RWPE2 (cell line): ENCODE measurements around the gene COL27A1.

Source experiments
- ATAC-seq: fragments of 200-7000 bp; cut with Tn5 transposase; 3 replicates; pipeline ENCODE4 v1.9.1; 2021; ENCODE audit warnings: low read depth
- DNase-seq: peaks from one replicate; pipeline ENCODE4 v3.0.0-alpha.2; 2020; ENCODE audit warnings: low spot score
- H3K27ac ChIP-seq: fragments of 450-650 bp; 2 replicates; pipeline ENCODE4 v1.5.1; 2017; ENCODE audit warnings: mild to moderate bottlenecking; ENCODE audit not compliant: poor library complexity, severe bottlenecking
- H3K27me3 ChIP-seq: fragments of 250-450 bp; sonication (Bioruptor Pico); 2 replicates; pipeline ENCODE4 v1.5.1; 2021; ENCODE audit warnings: mild to moderate bottlenecking, moderate library complexity; ENCODE audit not compliant: insufficient read depth, poor library complexity, severe bottlenecking
- H3K36me3 ChIP-seq: fragments of 250-450 bp; sonication (Bioruptor Pico); 2 replicates; pipeline ENCODE4 v1.5.1; 2020; ENCODE audit warnings: low read depth, mild to moderate bottlenecking, moderate library complexity
- H3K4me1 ChIP-seq: fragments of 250-450 bp; sonication (Bioruptor Pico); 2 replicates; pipeline ENCODE4 v1.5.1; 2021; ENCODE audit warnings: mild to moderate bottlenecking, moderate library complexity; ENCODE audit not compliant: insufficient read depth, poor library complexity, severe bottlenecking
- H3K4me3 ChIP-seq: fragments of 250-450 bp; sonication (Bioruptor Pico); 2 replicates; pipeline ENCODE4 v1.5.1; 2021; ENCODE audit warnings: mild to moderate bottlenecking, moderate library complexity; ENCODE audit not compliant: severe bottlenecking
- H3K9me3 ChIP-seq: fragments of 250-450 bp; sonication (Bioruptor Pico); 2 replicates; pipeline ENCODE4 v1.5.1; 2021; ENCODE audit warnings: mild to moderate bottlenecking, moderate library complexity; ENCODE audit not compliant: severe bottlenecking
- CTCF ChIP-seq: fragments of 450-650 bp; IDR thresholded peaks from one replicate; pipeline ENCODE4 v1.5.1; 2017; ENCODE audit warnings: mild to moderate bottlenecking, moderate library complexity; ENCODE audit not compliant: poor library complexity, severe bottlenecking

Gene COL27A1

DNA sequence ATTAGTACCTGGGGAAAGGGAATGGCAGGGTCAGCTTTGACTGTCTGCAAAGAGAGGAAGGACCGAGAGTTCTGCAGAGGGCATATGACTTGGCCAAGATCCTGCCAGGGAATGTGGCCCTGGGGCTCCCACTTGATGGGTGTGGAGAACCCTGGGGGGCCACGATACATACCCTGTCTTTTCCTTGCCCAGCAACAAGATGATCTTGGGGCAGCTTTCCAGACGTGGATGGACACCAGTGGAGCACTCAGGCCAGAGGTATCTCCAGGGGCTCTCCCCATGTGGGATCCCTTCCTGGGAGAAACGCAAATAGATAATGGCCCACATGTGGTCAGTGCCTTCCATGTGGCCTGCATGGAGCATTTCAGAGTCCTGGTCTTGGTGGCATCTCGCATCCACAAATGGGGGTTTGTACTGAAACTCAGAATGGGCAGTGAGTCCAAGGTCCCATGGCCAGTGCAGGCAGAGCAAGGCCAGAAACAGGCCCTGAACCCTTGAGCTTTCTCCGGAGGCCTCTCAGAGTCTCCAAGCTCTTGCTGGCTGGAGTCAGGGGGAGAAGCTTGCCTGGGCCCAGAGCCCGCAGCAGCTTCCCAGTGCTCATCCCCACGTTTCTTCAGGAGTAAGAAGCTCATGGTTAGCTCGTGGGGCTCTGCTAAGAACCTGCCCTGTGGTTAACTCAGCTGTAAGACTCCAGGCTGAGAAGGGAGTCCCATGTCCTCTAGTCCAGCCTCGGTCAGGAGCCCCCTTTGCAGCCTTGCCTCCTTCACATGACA is 149.3 kb downstream of the COL27A1 start:
- no peaks in the 10 kb centered on the region for H3K27me3 ChIP-seq
- no peak overlapping the region for H3K27ac ChIP-seq
- no peaks in the 10 kb centered on the region for H3K9me3 ChIP-seq
- DNase-seq (peak; percentile 22), ATAC-seq (no peak)
- no peak for TF ChIP-seq CTCF
- H3K4me1 ChIP-seq = no peaks in the 10 kb centered on the region
- H3K36me3 ChIP-seq = 0 out of 2 replicates have a peak, but pooled peaks cover 7% of the 10 kb centered on the region
- no peak overlapping the region for H3K4me3 ChIP-seq

- 0 out of 2 replicates have a peak, but pooled peaks cover 7% of the 10 kb centered on the region for H3K36me3 ChIP-seq
Observed at GRCh38 chr9:114307899-114308267, 152.5 kb downstream of the COL27A1 start.

DNA sequence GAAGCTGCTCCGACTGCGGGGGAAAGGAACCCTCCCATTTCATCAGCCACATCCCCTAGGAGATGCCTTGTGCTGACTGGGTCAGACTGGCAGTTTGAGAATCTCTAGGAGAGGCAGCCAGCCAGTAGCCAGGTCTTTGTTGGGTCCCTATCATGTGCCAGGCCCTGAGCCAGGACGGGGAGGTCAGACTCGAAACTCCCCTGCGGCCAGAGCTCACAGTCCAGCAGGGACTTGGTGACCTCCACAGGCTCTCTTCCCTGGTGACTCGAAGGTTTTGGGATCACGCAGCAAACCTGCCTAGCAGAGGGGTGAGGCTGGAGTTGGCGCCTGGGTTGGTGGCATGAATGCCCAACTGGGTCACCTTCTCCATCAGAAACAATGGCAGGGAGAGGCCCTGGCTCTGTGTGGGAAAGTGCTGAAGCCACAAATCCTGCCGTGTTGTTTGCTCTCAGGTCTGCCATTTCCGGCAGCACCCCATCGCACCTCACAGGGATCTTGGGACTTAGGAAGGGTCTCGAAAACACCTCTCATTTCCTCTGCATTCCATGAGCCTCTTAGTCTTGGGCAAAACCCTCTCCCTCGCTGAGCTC is 153.1 kb downstream of the COL27A1 start:
- TF ChIP-seq CTCF = no peak
- Histone ChIP-seq H3K4me3 (no peak overlapping the region), H3K4me1 (no peaks in the 10 kb centered on the region), H3K27ac (no peak overlapping the region), H3K36me3 (0 out of 2 replicates have a peak, but pooled peaks cover 7% of the 10 kb centered on the region), H3K27me3 (no peaks in the 10 kb centered on the region), H3K9me3 (no peaks in the 10 kb centered on the region)
- DNase-seq (peak; percentile 37), ATAC-seq (no peak)

More at GRCh38 chr9:114307899-114308267, 152.5 kb downstream of the COL27A1 start:
- ATAC-seq = no peak
- Histone ChIP-seq H3K9me3 (no peaks in the 10 kb centered on the region), H3K27me3 (no peaks in the 10 kb centered on the region), H3K4me3 (no peak overlapping the region), H3K4me1 (no peaks in the 10 kb centered on the region), H3K27ac (no peak overlapping the region)
- DNase-seq = no peak
- no peak for TF ChIP-seq CTCF

DNA sequence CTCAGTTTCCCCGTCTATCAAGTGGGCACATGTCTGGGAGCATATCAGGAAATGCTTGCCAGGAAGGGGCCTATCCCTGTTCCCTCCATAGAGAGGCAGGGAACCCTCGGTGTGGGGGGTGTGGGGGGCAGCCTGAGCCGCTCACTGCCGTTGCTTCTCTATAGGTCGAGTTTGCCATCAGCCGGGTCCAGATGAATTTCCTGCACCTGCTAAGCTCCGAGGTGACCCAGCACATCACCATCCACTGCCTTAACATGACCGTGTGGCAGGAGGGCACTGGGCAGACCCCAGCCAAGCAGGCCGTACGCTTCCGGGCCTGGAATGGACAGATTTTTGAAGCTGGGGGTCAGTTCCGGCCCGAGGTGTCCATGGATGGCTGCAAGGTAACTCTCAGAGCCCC is 153.8 kb downstream of the COL27A1 start:
- Histone ChIP-seq H3K4me1 (no peaks in the 10 kb centered on the region), H3K27me3 (no peaks in the 10 kb centered on the region), H3K27ac (no peak overlapping the region), H3K4me3 (no peak overlapping the region), H3K9me3 (no peaks in the 10 kb centered on the region), H3K36me3 (0 out of 2 replicates have a peak, but pooled peaks cover 7% of the 10 kb centered on the region)
- ATAC-seq (no peak), DNase-seq (peak; percentile 30)
- no peak for TF ChIP-seq CTCF
